ENCODE measurements around the gene ISLR.

GRCh38 chr15:74179101-74179841 is 5.8 kb downstream of the ISLR start:
- TF ChIP-seq CTCF (IDR thresholded peaks at IDR 0.05; ENCODE audit: control extremely low read depth in 1 of 3, insufficient read depth in 1 of 3, low read depth in 1 of 3, low read length in 3 of 3) (no peak), POLR2A (IDR thresholded peaks at IDR 0.05; ENCODE audit: control extremely low read depth in 1 of 2, low read depth in 2 of 2, low read length in 2 of 2) (no peak), NRF1 (IDR thresholded peaks at IDR 0.05; ENCODE audit: low read depth, low read length) (no peak), CEBPB (IDR thresholded peaks at IDR 0.05; ENCODE audit: low read depth, low read length) (no peak)

Measured in H1 (cell line).